Measurements from ENCODE around the gene MAIP1. TPM values are rescaled to one million over a fixed set of nuclear protein-coding genes. Genes with fewer than 3 reads are reported as not detected.

Gene MAIP1
- total and polyA plus RNA-seq, 2 experiments from 2014 or later: 15.5 to 18.7 TPM

DNA sequence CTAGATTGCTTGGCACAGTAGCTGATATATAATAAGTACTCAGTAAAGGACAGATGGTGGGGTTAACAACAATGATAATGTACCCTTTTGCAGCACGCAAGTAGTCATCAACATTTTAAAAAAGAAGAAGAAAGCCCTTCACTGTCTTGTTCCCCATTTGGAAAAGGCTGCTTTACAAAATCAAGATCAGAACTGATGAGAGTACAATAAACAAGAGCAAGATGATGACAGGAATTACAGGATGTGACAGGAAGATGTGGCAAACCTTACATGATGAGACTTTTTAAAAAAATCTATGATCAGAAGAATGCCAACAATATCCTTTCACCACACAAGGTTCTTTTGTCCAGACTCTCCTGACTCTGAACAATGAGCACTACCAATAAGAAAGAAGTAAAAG is 9.2 kb upstream of the MAIP1 start:
- H3K79me2 ChIP-seq (ENCODE audit: insufficient read depth): peaks cover 60% of the 10 kb centered on the region
- H3K9me3 ChIP-seq (ENCODE audit: low read depth): no peaks in the 10 kb centered on the region
- H3K36me3 ChIP-seq (ENCODE audit: low read depth): peaks cover 25% of the 10 kb centered on the region
- H3F3A ChIP-seq (ENCODE audit: insufficient read depth): peaks cover 11% of the 10 kb centered on the region; the same call in 1 of the 2 replicates
- no peak overlapping the region for H2AFZ ChIP-seq
- WGBS, 2 experiments (ENCODE audit: low coverage in 1 of 2, low lambda C conversion rate in 2 of 2, missing lambda C conversion rate in 2 of 2): 97 to 98% methylated on average over 1 of the region's 1 CpG
- peak overlapping the region; percentile 5 for H3K4me2 ChIP-seq (ENCODE audit: unreplicated experiment)
- H4K20me1 ChIP-seq (ENCODE audit: insufficient read depth): no peaks in the 10 kb centered on the region
- no peaks in the 10 kb centered on the region for H3K9me2 ChIP-seq (ENCODE audit: insufficient read depth)
- no peaks in the 10 kb centered on the region for H3K27me3 ChIP-seq (replicated peaks; ENCODE audit: insufficient read depth)
- peaks cover 19% of the 10 kb centered on the region for H3K4me1 ChIP-seq (ENCODE audit: insufficient read depth)
- peak overlapping the region; percentile 56 for H3K27ac ChIP-seq
- H3K4me3 ChIP-seq: no peak overlapping the region
- in situ Hi-C loops (cut with MboI): no loop called here
- H3K9ac ChIP-seq: no peak overlapping the region
- TF ChIP-seq EZH2phosphoT487 (IDR thresholded peaks at IDR 0.05; ENCODE audit: insufficient read depth, low read depth) (no peak), EZH2 (IDR thresholded peaks at IDR 0.05; ENCODE audit: insufficient read depth, poor library complexity, severe bottlenecking) (no peak)
- DNase-seq: no peak

DNA sequence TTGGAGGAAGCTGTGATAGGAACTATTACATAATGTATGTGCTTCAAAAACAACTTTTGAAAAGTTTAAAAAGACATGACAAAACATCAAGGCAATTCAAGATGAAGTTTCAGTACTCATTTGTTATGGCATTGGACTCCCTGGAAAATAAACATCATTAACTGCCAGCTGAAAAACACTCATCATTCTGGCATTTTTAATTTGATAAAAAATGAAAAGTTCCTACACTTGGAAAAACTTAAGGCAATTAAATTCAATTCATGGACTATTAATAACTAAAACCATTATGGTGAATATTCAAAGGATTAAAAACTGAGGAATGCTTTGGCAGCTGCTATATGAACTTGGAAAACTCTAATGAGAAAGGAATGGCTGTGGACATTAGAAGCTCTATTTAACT is 8.5 kb upstream of the MAIP1 start:
- Histone ChIP-seq H3F3A (ENCODE audit: insufficient read depth) (peaks cover 11% of the 10 kb centered on the region; the same call in 1 of the 2 replicates), H3K27me3 (replicated peaks; ENCODE audit: insufficient read depth) (no peaks in the 10 kb centered on the region), H3K9ac (no peak overlapping the region), H3K9me2 (ENCODE audit: insufficient read depth) (no peaks in the 10 kb centered on the region), H3K4me2 (ENCODE audit: unreplicated experiment) (peak overlapping the region; percentile 5), H3K27ac (peak overlapping the region; percentile 56), H3K9me3 (ENCODE audit: low read depth) (no peaks in the 10 kb centered on the region), H3K36me3 (ENCODE audit: low read depth) (peaks cover 25% of the 10 kb centered on the region), H4K20me1 (ENCODE audit: insufficient read depth) (no peaks in the 10 kb centered on the region), H3K4me1 (ENCODE audit: insufficient read depth) (peaks cover 19% of the 10 kb centered on the region), H3K4me3 (no peak overlapping the region), H2AFZ (no peak overlapping the region), H3K79me2 (ENCODE audit: insufficient read depth) (peaks cover 67% of the 10 kb centered on the region)
- in situ Hi-C loops (cut with MboI): no loop called here
- DNase-seq: peak; percentile 45
- TF ChIP-seq EZH2 (IDR thresholded peaks at IDR 0.05; ENCODE audit: insufficient read depth, poor library complexity, severe bottlenecking) (no peak), EZH2phosphoT487 (IDR thresholded peaks at IDR 0.05; ENCODE audit: insufficient read depth, low read depth) (no peak)

DNA sequence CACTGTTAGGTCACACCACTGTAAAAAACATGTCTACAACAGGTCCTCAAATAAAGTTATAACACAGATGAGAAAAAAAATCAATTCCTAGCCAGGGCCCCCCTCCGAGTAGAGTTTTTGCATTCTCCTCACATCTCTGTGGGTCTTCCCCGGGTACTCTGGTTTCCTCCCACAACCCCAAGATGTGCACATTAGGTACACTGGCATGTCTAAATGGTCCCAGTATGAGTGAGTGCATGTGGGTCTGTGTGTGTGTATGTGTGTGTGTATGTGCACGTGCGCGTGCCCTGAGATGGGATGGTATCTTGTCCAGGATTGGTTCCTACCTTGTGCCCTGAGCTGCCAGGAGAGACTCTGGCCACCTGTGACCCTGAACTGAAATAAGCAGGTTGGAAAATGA is 5.0 kb upstream of the MAIP1 start:
- H3F3A ChIP-seq (ENCODE audit: insufficient read depth): peaks cover 11% of the 10 kb centered on the region; the same call in 1 of the 2 replicates
- in situ Hi-C loops (cut with MboI): loop anchor here (25.0 kb wide), 1 partner anchor 912 kb away; the partner anchor contains the start of gene CLK1
- no peak overlapping the region for H3K27ac ChIP-seq
- H3K27me3 ChIP-seq (replicated peaks; ENCODE audit: insufficient read depth): no peaks in the 10 kb centered on the region
- WGBS, 2 experiments (ENCODE audit: low coverage in 1 of 2, low lambda C conversion rate in 2 of 2, missing lambda C conversion rate in 2 of 2): 98% methylated on average over 5 of the region's 5 CpGs
- peaks cover 2% of the 10 kb centered on the region; the same call in 1 of the 2 replicates for H3K36me3 ChIP-seq (ENCODE audit: low read depth)
- H4K20me1 ChIP-seq (ENCODE audit: insufficient read depth): no peaks in the 10 kb centered on the region
- peaks cover 30% of the 10 kb centered on the region for H3K4me1 ChIP-seq (ENCODE audit: insufficient read depth)
- H3K4me2 ChIP-seq (ENCODE audit: unreplicated experiment): no peak overlapping the region
- peaks cover 71% of the 10 kb centered on the region for H3K79me2 ChIP-seq (ENCODE audit: insufficient read depth)
- TF ChIP-seq EZH2 (IDR thresholded peaks at IDR 0.05; ENCODE audit: insufficient read depth, poor library complexity, severe bottlenecking): no peak
- TF ChIP-seq EZH2phosphoT487 (IDR thresholded peaks at IDR 0.05; ENCODE audit: insufficient read depth, low read depth): no peak
- no peak overlapping the region for H3K4me3 ChIP-seq
- no peak overlapping the region for H2AFZ ChIP-seq
- no peak overlapping the region for H3K9ac ChIP-seq
- no peak for DNase-seq
- no peaks in the 10 kb centered on the region for H3K9me3 ChIP-seq (ENCODE audit: low read depth)
- H3K9me2 ChIP-seq (ENCODE audit: insufficient read depth): no peaks in the 10 kb centered on the region

DNA sequence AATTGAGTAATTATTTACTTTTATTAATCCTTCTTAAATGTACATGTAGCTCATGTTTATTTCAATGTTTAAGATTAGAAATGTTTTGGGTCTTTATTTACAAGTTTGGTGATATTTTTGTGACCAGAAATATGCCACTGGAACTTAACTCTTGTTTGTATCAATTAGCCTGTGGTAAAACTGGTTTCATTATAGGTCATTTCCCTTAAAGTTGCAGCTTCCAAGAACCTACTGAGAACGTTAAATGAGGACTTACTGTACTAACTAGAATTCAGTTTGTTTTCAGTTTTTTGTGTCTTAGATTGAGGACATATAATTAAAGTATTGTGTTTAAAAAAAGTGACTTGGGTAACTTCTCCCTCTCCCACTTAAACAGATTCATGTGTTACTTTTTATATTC is 4.4 kb upstream of the MAIP1 start:
- peaks cover 27% of the 10 kb centered on the region for H3K4me1 ChIP-seq (ENCODE audit: insufficient read depth)
- WGBS, 2 experiments (ENCODE audit: low coverage in 1 of 2, low lambda C conversion rate in 2 of 2, missing lambda C conversion rate in 2 of 2): 94 to 96% methylated on average over 1 of the region's 1 CpG
- no peaks in the 10 kb centered on the region for H3K9me2 ChIP-seq (ENCODE audit: insufficient read depth)
- H3K27ac ChIP-seq: no peak overlapping the region
- peaks cover 69% of the 10 kb centered on the region for H3K79me2 ChIP-seq (ENCODE audit: insufficient read depth)
- no peaks in the 10 kb centered on the region for H3K27me3 ChIP-seq (replicated peaks; ENCODE audit: insufficient read depth)
- peaks cover 11% of the 10 kb centered on the region; the same call in 1 of the 2 replicates for H3F3A ChIP-seq (ENCODE audit: insufficient read depth)
- no peak overlapping the region for H2AFZ ChIP-seq
- no peaks in the 10 kb centered on the region for H4K20me1 ChIP-seq (ENCODE audit: insufficient read depth)
- no peaks in the 10 kb centered on the region; the same call in 1 of the 2 replicates for H3K36me3 ChIP-seq (ENCODE audit: low read depth)
- no peaks in the 10 kb centered on the region for H3K9me3 ChIP-seq (ENCODE audit: low read depth)
- H3K4me3 ChIP-seq: no peak overlapping the region
- TF ChIP-seq EZH2phosphoT487 (IDR thresholded peaks at IDR 0.05; ENCODE audit: insufficient read depth, low read depth): no peak
- no peak for DNase-seq
- no peak overlapping the region for H3K9ac ChIP-seq
- H3K4me2 ChIP-seq (ENCODE audit: unreplicated experiment): no peak overlapping the region
- in situ Hi-C loops (cut with MboI): loop anchor here (25.0 kb wide), 1 partner anchor 911 kb away; the partner anchor contains the start of gene CLK1

DNA sequence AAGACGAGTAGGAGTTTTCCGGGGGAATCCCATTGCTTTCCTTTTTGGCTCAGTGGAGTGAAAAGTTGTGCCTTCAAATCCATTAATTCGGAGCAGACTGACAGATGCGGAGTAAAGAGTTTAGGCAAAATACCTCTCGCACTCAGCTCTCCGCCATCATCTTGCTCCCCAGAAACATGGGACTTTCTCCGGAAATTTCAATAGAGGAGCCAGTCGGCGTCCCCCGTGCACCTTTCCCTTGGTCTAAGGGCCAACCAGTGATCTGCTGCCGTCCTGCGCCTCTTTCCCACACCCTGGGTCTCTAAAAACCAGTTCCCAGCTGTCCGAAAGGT is 409 bp upstream of the MAIP1 start:
- Histone ChIP-seq H4K20me1 (ENCODE audit: insufficient read depth) (no peaks in the 10 kb centered on the region), H3K9ac (peak overlapping the region; percentile 95), H3K27ac (peak overlapping the region; percentile 90), H3K9me2 (ENCODE audit: insufficient read depth) (no peaks in the 10 kb centered on the region), H3K79me2 (ENCODE audit: insufficient read depth) (peaks cover 92% of the 10 kb centered on the region), H2AFZ (peak overlapping the region; percentile 95), H3K4me2 (ENCODE audit: unreplicated experiment) (peak overlapping the region; percentile 92), H3F3A (ENCODE audit: insufficient read depth) (no peaks in the 10 kb centered on the region), H3K27me3 (replicated peaks; ENCODE audit: insufficient read depth) (no peaks in the 10 kb centered on the region), H3K36me3 (ENCODE audit: low read depth) (peaks cover 12% of the 10 kb centered on the region), H3K9me3 (ENCODE audit: low read depth) (no peaks in the 10 kb centered on the region), H3K4me3 (peak overlapping the region; percentile 97), H3K4me1 (ENCODE audit: insufficient read depth) (peaks cover 20% of the 10 kb centered on the region)
- in situ Hi-C loops (cut with MboI): loop anchor here (25.0 kb wide), 1 partner anchor 907 kb away; the partner anchor contains the start of gene CLK1
- 0 to 2% methylated on average over 13 of the region's 13 CpGs for WGBS, 2 experiments (ENCODE audit: low coverage in 1 of 2, low lambda C conversion rate in 2 of 2, missing lambda C conversion rate in 2 of 2)
- TF ChIP-seq EZH2phosphoT487 (IDR thresholded peaks at IDR 0.05; ENCODE audit: insufficient read depth, low read depth): no peak
- TF ChIP-seq EZH2 (IDR thresholded peaks at IDR 0.05; ENCODE audit: insufficient read depth, poor library complexity, severe bottlenecking): no peak
- peak; percentile 67 for DNase-seq

All from GM23248 (cell line).